CD8-positive, alpha-beta memory T cell (primary cell): ENCODE results near the gene UNC45B. TPM values are rescaled to one million over a fixed set of nuclear protein-coding genes. Genes with fewer than 3 reads are reported as not detected.
"Not testable (repeated sequence)": the region's sequence is repeated elsewhere in the genome, so short reads cannot be mapped to it uniquely, and the experiment has no call there.

Experiments
- CTCF ChIA-PET: fragments of 350-600 bp; sonication (Branson Sonifier 250); formaldehyde crosslinking; loops from one replicate; lab custom pipeline; 2021; ENCODE audit warnings: antibody characterized with exemption; lab: Charles Lee
- POLR2A ChIA-PET: fragments of 350-600 bp; sonication (Branson Sonifier 250); formaldehyde crosslinking; loops from one replicate; lab custom pipeline; 2021; ENCODE audit warnings: antibody characterized with exemption; lab: Charles Lee
- DNase-seq, 5 donors: peaks; one replicate each; pipeline versions ENCODE4 v3.0.0 to v3.0.0-alpha.2; 2020 to 2022; ENCODE audit warnings: mixed read lengths in 1 of 5
- H3K27ac ChIP-seq: one replicate; pipeline ENCODE4 v1.7.0; 2013; ENCODE audit warnings: low read depth, mild to moderate bottlenecking, low read length, moderate library complexity
- H3K27me3 ChIP-seq: 2 replicates; pipeline ENCODE4 v1.7.0; 2013; ENCODE audit warnings: low read length, mild to moderate bottlenecking; ENCODE audit not compliant: insufficient read depth, poor library complexity, severe bottlenecking
- H3K36me3 ChIP-seq: 2 replicates; pipeline ENCODE4 v1.7.0; 2013; ENCODE audit warnings: mild to moderate bottlenecking, low read length, moderate library complexity; ENCODE audit not compliant: insufficient read depth
- H3K4me1 ChIP-seq: 2 replicates; pipeline ENCODE4 v1.7.0; 2013; ENCODE audit warnings: mild to moderate bottlenecking, low read length, moderate library complexity; ENCODE audit not compliant: insufficient read depth
- H3K4me3 ChIP-seq: 2 replicates; pipeline ENCODE4 v1.7.0; 2013; ENCODE audit warnings: mild to moderate bottlenecking, low read length
- H3K9me3 ChIP-seq: 2 replicates; pipeline ENCODE4 v1.7.0; 2013; ENCODE audit warnings: mild to moderate bottlenecking, low read length
- H3K27ac Mint-ChIP-seq, 8 donors: one replicate each; pipeline ENCODE4 v1.8.0; 2020 to 2021; ENCODE audit warnings: mixed read lengths in 8 of 8, mild to moderate bottlenecking in 6 of 8, inconsistent platforms in 3 of 8, moderate library complexity in 3 of 8
- H3K27me3 Mint-ChIP-seq, 2 donors: one replicate each; pipeline ENCODE4 v1.8.0; 2020 to 2021; ENCODE audit warnings: mixed read lengths in 2 of 2, mild to moderate bottlenecking in 1 of 2, moderate library complexity in 1 of 2
- H3K36me3 Mint-ChIP-seq, 3 donors: one replicate each; pipeline ENCODE4 v1.8.0; 2020 to 2021; ENCODE audit warnings: mixed read lengths in 3 of 3, inconsistent platforms in 1 of 3, mild to moderate bottlenecking in 1 of 3
- H3K4me1 Mint-ChIP-seq, 3 donors: one replicate each; pipeline ENCODE4 v1.8.0; 2020 to 2021; ENCODE audit warnings: mixed read lengths in 3 of 3, inconsistent platforms in 1 of 3, mild to moderate bottlenecking in 1 of 3
- H3K4me3 Mint-ChIP-seq, 7 donors: one replicate each; pipeline ENCODE4 v1.8.0; 2020 to 2021; ENCODE audit warnings: mixed read lengths in 7 of 7, mild to moderate bottlenecking in 6 of 7, moderate library complexity in 4 of 7, inconsistent platforms in 2 of 7
- H3K9me3 Mint-ChIP-seq, 5 donors: one replicate each; pipeline ENCODE4 v1.8.0; 2020 to 2022; ENCODE audit warnings: mixed read lengths in 5 of 5, mild to moderate bottlenecking in 3 of 5, moderate library complexity in 2 of 5, inconsistent platforms in 1 of 5
- polyA plus RNA-seq: library from polyadenylated mRNA; unstranded; fragments of 300-500 nt; fragmentation: Illumina TruSeq; gene quantifications from one replicate; pipeline ENCODE4 v1.2.3, GENCODE V29; 2021
- total RNA-seq, 2 experiments: library from RNA; stranded (reverse); gene quantifications; one replicate each; pipeline ENCODE4 v1.2.3, GENCODE V29; 2021

Gene UNC45B, protein sequence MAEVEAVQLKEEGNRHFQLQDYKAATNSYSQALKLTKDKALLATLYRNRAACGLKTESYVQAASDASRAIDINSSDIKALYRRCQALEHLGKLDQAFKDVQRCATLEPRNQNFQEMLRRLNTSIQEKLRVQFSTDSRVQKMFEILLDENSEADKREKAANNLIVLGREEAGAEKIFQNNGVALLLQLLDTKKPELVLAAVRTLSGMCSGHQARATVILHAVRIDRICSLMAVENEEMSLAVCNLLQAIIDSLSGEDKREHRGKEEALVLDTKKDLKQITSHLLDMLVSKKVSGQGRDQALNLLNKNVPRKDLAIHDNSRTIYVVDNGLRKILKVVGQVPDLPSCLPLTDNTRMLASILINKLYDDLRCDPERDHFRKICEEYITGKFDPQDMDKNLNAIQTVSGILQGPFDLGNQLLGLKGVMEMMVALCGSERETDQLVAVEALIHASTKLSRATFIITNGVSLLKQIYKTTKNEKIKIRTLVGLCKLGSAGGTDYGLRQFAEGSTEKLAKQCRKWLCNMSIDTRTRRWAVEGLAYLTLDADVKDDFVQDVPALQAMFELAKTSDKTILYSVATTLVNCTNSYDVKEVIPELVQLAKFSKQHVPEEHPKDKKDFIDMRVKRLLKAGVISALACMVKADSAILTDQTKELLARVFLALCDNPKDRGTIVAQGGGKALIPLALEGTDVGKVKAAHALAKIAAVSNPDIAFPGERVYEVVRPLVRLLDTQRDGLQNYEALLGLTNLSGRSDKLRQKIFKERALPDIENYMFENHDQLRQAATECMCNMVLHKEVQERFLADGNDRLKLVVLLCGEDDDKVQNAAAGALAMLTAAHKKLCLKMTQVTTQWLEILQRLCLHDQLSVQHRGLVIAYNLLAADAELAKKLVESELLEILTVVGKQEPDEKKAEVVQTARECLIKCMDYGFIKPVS
- total RNA-seq (not detected), polyA plus RNA-seq (0.43 TPM)

DNA sequence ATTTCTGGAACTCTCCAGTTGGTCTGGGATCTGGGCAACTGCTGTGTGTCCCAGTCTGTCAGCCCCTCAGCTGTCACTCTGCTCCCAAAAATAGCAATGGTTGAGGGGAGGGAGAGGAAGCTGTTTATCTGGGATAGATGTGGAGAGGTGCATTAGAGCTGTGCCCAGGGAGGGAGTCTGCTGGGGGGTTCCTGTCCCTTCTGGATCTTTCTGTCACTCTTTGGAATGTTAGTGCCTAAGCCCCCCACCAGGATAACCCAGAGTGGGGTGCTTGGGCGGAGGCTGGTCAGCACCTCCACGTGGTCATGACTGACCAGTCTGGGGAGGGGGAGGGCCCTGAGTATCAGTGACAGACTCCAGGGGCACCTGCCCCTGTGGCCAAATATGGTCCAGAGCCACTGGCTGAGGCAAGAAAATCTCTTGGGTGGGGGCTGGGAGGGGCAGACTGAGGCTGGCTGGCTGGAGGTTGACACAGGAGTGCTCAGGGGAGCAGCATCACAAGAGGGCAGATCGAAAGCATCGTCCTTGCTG lies at the start of gene UNC45B:
Gene UNC45B, plus strand, starts transcription at position 443 of the 531 bp plus-strand sequence. CDS start 447 bp downstream, outside the sequence.
- Histone ChIP-seq H3K36me3 (no peaks in the 10 kb centered on the region), H3K4me1 (peaks cover 2% of the 10 kb centered on the region), H3K9me3 (no peaks in the 10 kb centered on the region), H3K27me3 (no peaks in the 10 kb centered on the region), H3K4me3 (no peak within 1 kb of the TSS), H3K27ac (no peak within 1 kb of the TSS)
- Mint-ChIP-seq H3K27me3 (no peaks in the 10 kb centered on the region), H3K36me3 (no peaks in the 10 kb centered on the region), H3K4me1 (peaks cover under 1 to 6% (median 1%) of the 10 kb centered on the region in 3 donors), H3K9me3 (no peaks in the 10 kb centered on the region), H3K4me3 (peak within 1 kb of the TSS in 1 of 7 donors; percentile 42), H3K27ac (peak within 1 kb of the TSS in 1 of 8 donors; percentile 38)
- POLR2A ChIA-PET = no interaction called here
- CTCF ChIA-PET = no interaction called here
- DNase-seq = no peak

DNA sequence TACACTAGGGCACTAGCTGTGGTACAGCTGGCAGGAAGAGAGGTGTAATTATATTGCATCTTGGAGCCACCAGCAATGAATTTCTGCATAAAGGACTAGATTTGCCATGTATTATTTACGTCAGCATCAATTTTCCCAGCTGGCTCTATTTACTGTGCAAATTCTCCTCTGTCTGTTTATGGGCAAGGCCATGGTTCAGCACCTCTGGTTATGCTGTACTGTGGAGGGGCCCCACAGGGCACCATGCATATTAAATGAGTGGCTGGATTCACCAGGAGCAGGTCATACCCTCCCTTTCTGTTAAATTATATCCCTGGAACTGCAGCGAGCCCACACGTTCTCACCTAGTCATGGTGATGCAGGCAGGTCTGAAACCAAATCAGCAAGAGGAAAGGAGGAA lies 47.7 kb upstream of the UNC45B start:
- Mint-ChIP-seq H3K9me3 (no peaks in the 10 kb centered on the region), H3K4me1 (peaks cover 3 to 12% (median 5%) of the 10 kb centered on the region in 3 donors), H3K4me3 (no peak overlapping the region), H3K36me3 (peaks cover 4 to 59% (median 17%) of the 10 kb centered on the region in 3 donors), H3K27ac (peak overlapping the region in 1 of 8 donors; percentile 40), H3K27me3 (no peaks in the 10 kb centered on the region)
- no peaks in the 10 kb centered on the region for H3K27me3 ChIP-seq
- no peak for DNase-seq
- no peaks in the 10 kb centered on the region for H3K4me1 ChIP-seq
- no peak overlapping the region for H3K4me3 ChIP-seq
- H3K27ac ChIP-seq = no peak overlapping the region
- POLR2A ChIA-PET = no interaction called here
- CTCF ChIA-PET = interaction anchor here (1.5 kb wide), 1 partner anchor 10 kb away, joined by 5 read pairs; no protein-coding TSS in a partner anchor
- H3K9me3 ChIP-seq = no peaks in the 10 kb centered on the region
- H3K36me3 ChIP-seq = no peaks in the 10 kb centered on the region

DNA sequence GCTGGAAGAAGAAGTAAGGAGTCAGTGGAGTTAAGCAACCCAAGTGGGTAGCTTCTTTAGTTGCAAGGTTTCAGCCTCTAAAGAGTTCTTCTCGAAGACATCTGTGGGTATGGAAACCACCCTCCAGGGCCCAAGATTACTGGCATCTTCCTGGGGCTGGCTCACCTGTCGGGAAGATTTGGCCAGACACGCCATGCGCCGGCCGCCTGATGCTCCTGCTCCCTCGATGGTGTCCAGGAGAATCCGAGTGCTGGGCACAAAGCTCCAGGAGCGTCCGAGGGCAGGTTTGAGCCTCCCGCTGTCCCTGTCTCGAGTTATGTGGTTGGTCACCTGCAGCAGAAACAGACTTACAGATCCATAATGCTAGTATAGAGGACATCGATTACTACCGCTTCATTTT lies 46.6 kb upstream of the UNC45B start:
- CTCF ChIA-PET = interaction anchor here (1.5 kb wide), 1 partner anchor 11 kb away, joined by 5 read pairs; no protein-coding TSS in a partner anchor
- no peaks in the 10 kb centered on the region for H3K27me3 Mint-ChIP-seq
- no peak overlapping the region for H3K27ac ChIP-seq
- POLR2A ChIA-PET = no interaction called here
- H3K9me3 Mint-ChIP-seq = no peaks in the 10 kb centered on the region
- no peak overlapping the region for H3K4me3 Mint-ChIP-seq
- H3K36me3 ChIP-seq = peaks cover 5% of the 10 kb centered on the region
- peaks cover 3 to 12% (median 5%) of the 10 kb centered on the region in 3 donors for H3K4me1 Mint-ChIP-seq
- H3K27me3 ChIP-seq = no peaks in the 10 kb centered on the region
- H3K36me3 Mint-ChIP-seq = peaks cover 8 to 69% (median 25%) of the 10 kb centered on the region in 3 donors
- peak overlapping the region in 1 of 8 donors; percentile 36 for H3K27ac Mint-ChIP-seq
- DNase-seq = no peak
- H3K4me3 ChIP-seq = no peak overlapping the region
- no peaks in the 10 kb centered on the region for H3K4me1 ChIP-seq
- no peaks in the 10 kb centered on the region for H3K9me3 ChIP-seq

DNA sequence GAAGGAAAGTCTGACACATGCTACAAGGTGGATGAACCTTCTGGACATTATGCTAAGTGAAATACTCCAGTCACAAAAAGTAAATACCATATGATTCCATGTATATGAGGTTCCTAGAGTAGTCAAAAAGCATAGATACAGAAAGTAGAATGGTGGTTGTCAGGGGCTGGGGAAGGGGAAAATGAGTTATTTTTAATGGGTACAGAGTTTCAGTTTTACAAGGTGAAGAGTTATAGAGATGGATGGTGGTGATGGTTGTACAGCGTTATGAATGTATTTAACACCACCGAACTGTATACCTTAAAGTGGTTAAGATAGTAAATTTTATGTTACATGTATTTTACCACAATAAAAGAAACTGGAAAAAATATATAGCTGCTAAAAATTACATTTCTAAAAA lies 45.9 kb upstream of the UNC45B start:
- H3K9me3 Mint-ChIP-seq = no peaks in the 10 kb centered on the region

DNA sequence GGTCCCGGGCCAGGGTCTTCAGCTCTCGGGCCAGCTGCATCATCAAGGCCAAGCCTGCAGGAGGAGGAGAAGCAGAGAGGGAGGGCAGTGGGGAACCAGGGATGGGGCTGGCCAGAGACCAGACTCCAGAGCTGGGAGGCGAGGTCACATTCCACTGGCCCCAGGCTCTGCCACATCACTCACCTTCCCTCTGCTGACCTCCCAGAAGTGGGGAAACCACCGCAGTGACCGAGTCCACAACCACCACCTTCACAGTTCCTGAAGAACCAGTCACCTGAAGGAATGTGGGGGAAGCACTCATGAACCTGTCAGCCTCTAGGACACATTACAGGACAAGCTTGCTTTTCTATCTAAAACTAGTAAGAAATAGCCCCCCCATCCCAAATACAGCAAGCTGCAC lies 44.3 kb upstream of the UNC45B start:
- H3K4me1 ChIP-seq = no peaks in the 10 kb centered on the region
- peak overlapping the region in 1 of 8 donors; percentile 38 for H3K27ac Mint-ChIP-seq
- DNase-seq = no peak
- H3K27me3 Mint-ChIP-seq = no peaks in the 10 kb centered on the region
- no peaks in the 10 kb centered on the region for H3K9me3 Mint-ChIP-seq
- no peak overlapping the region for H3K4me3 Mint-ChIP-seq
- ChIA-PET CTCF (interaction anchor here (1.0 to 2.1 kb wide), 3 partner anchors 13 to 38 kb away, joined by 3 to 8 read pairs (median 6); partner anchors contain the start of genes NLE1 and RAD51D), POLR2A (no interaction called here)
- no peak overlapping the region for H3K4me3 ChIP-seq
- no peaks in the 10 kb centered on the region for H3K27me3 ChIP-seq
- no peak overlapping the region for H3K27ac ChIP-seq
- peaks cover 8% of the 10 kb centered on the region for H3K36me3 ChIP-seq
- peaks cover 2 to 4% (median 4%) of the 10 kb centered on the region in 3 donors for H3K4me1 Mint-ChIP-seq
- peaks cover 15 to 79% (median 31%) of the 10 kb centered on the region in 3 donors for H3K36me3 Mint-ChIP-seq
- no peaks in the 10 kb centered on the region for H3K9me3 ChIP-seq

More for the DNA sequence above, 45.9 kb upstream of the UNC45B start:
- peaks cover 15 to 76% (median 32%) of the 10 kb centered on the region in 3 donors for H3K36me3 Mint-ChIP-seq
- POLR2A ChIA-PET = no interaction called here
- peak overlapping the region in 1 of 8 donors; percentile 74 for H3K27ac Mint-ChIP-seq
- no peak for DNase-seq
- H3K4me3 Mint-ChIP-seq = no peak overlapping the region
- H3K27me3 Mint-ChIP-seq = no peaks in the 10 kb centered on the region
- Histone ChIP-seq H3K27ac (no peak overlapping the region), H3K9me3 (no peaks in the 10 kb centered on the region), H3K4me3 (no peak overlapping the region), H3K27me3 (no peaks in the 10 kb centered on the region), H3K4me1 (no peaks in the 10 kb centered on the region), H3K36me3 (peaks cover 8% of the 10 kb centered on the region)
- peaks cover 0 to 5% (median 0%) of the 10 kb centered on the region in 3 donors for H3K4me1 Mint-ChIP-seq
- CTCF ChIA-PET = interaction anchor here (0.9 to 2.1 kb wide), 2 partner anchors 12 to 18 kb away, joined by 4 to 8 read pairs; partner anchors contain the start of gene RAD51D

DNA sequence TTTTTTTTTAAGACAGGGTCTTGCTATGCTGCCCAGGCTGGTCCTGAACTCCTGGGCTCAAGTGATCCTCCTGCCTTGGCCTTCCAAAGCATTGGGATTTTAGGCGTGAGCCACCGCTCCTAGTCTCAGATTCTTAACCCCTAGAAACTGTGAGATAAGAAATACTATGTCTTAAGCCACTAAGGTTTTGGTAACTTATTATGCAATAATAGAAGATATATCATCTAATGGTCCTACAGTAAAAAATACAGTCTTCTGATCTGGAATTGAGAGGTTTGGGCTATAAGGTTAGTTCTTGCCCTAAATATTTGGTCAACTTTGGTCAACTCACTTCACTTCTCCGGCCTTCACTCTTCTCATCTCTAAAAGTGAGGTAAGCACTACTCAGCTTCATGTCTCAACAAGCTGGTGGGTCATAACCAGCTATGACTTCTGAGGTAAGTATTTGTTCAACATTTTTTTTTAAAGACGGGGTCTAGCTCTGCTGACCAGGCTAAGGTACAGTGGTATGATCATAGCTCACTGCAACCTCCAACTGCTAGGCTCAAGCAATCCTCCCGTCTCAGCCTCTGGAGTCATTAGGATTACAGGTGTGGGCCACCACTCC lies 42.7 kb upstream of the UNC45B start:
- Histone ChIP-seq H3K9me3 (no peaks in the 10 kb centered on the region), H3K4me3 (no peak overlapping the region), H3K27me3 (no peaks in the 10 kb centered on the region), H3K27ac (no peak overlapping the region), H3K36me3 (peaks cover 8% of the 10 kb centered on the region), H3K4me1 (no peaks in the 10 kb centered on the region)
- no peak overlapping the region for H3K4me3 Mint-ChIP-seq
- H3K36me3 Mint-ChIP-seq = peaks cover 11 to 68% (median 28%) of the 10 kb centered on the region in 3 donors
- no peak for DNase-seq
- H3K27ac Mint-ChIP-seq = peak overlapping the region in 1 of 8 donors; percentile 66
- H3K4me1 Mint-ChIP-seq = peaks cover 2 to 9% (median 4%) of the 10 kb centered on the region in 3 donors
- H3K9me3 Mint-ChIP-seq = no peaks in the 10 kb centered on the region
- ChIA-PET CTCF (interaction anchor here (1.9 to 3.0 kb wide), 2 partner anchors 14 to 15 kb away, joined by 6 to 13 read pairs; partner anchors contain the start of gene RAD51D), POLR2A (no interaction called here)
- H3K27me3 Mint-ChIP-seq = no peaks in the 10 kb centered on the region

DNA sequence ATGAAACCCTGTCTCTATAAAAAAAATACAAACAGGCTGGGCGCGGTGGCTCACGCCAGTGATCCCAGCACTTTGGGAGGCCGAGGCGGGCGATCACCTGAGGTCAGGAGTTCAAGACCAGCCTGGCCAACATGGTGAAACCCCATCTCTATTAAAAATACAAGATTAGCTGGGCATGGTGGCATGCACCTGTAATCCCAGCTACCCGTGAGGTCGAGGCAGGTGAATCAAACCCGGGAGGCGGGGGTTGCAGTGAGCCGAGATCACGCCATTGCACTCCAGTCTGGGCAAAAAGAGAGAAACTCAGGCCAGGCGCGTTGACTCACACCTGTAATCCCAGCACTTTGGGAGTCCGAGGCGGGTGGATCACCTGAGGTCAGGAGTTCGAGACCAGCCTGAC lies 36.8 kb upstream of the UNC45B start:
- not testable (repeated sequence) for H3K4me3 Mint-ChIP-seq, H3K27me3 Mint-ChIP-seq, H3K27me3 ChIP-seq, DNase-seq, H3K9me3 Mint-ChIP-seq, H3K27ac ChIP-seq, H3K36me3 ChIP-seq, H3K4me3 ChIP-seq, H3K4me1 ChIP-seq, H3K9me3 ChIP-seq, H3K27ac Mint-ChIP-seq
- CTCF ChIA-PET = interaction anchor here (1.0 kb wide), 1 partner anchor 9 kb away, joined by 4 read pairs; no protein-coding TSS in a partner anchor
- peaks cover 9 to 28% (median 11%) of the 10 kb centered on the region in 3 donors for H3K36me3 Mint-ChIP-seq
- POLR2A ChIA-PET = interaction anchor here (0.7 kb wide), 1 partner anchor 473 kb away, joined by 4 read pairs; no protein-coding TSS in a partner anchor
- peaks cover 7 to 17% (median 13%) of the 10 kb centered on the region in 3 donors for H3K4me1 Mint-ChIP-seq
